ENCODE data around the gene CETN1.

Gene CETN1

DNA sequence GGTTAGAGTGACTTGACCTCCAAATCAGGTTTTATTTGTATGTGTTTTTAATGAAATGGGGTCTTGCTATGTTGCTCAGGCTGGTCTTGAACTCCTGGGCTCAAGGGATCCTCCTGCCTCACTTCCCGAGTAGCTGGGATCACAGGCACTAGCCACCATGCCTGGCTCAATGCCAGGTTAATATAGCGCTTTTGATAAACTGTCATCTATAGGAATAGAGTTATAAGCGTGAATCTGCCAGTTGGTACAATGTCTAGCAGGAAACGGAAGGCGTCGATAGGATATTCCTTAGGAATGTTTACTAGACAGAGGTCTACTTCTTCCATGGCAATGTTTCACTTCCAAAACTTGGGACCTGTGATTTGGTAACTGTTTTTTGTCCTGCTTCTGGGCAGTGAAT, 42.1 kb downstream of the CETN1 start:
- Histone ChIP-seq H3K18ac (ENCODE audit: low read length) (no peak overlapping the region), H3K27ac (replicated peaks; ENCODE audit: low read length) (no peak overlapping the region), H3K4ac (ENCODE audit: low read length) (no peak overlapping the region), H2AK5ac (ENCODE audit: low read depth, low read length) (no peak overlapping the region), H3K23ac (ENCODE audit: low read depth, low read length, poor library complexity) (no peak overlapping the region), H3K79me1 (ENCODE audit: low read depth, low read length) (no peaks in the 10 kb centered on the region), H3K9me3 (replicated peaks in 1 of 2; ENCODE audit: control insufficient read depth in 2 of 2, insufficient read depth in 1 of 2, low read depth in 1 of 2, low read length in 2 of 2) (no peaks in the 10 kb centered on the region), H4K91ac (ENCODE audit: low read depth, low read length, poor library complexity) (no peak overlapping the region), H2BK15ac (ENCODE audit: low read length) (no peak overlapping the region), H3K27me3 (ENCODE audit: control insufficient read depth in 3 of 3, insufficient read depth in 3 of 3, low read depth in 1 of 3, low read length in 3 of 3) (peaks cover 0 to 8% (median 0%) of the 10 kb centered on the region in 3 experiments), H2BK5ac (ENCODE audit: low read length) (no peak overlapping the region), H3K4me2 (ENCODE audit: insufficient read depth, low read length, poor library complexity, severe bottlenecking) (no peak overlapping the region), H2BK12ac (ENCODE audit: low read length) (no peak overlapping the region), H3K9ac (ENCODE audit: low read depth, low read length, poor library complexity) (no peak overlapping the region), H3K14ac (ENCODE audit: low read length) (no peak overlapping the region), H4K8ac (ENCODE audit: low read depth, low read length) (no peak overlapping the region), H2AFZ (ENCODE audit: low read length) (no peak overlapping the region), H3K4me1 (ENCODE audit: control insufficient read depth in 2 of 2, insufficient read depth in 1 of 2, low read depth in 1 of 2, low read length in 2 of 2) (no peaks in the 10 kb centered on the region), H3K36me3 (replicated peaks in 1 of 2; ENCODE audit: control insufficient read depth in 2 of 2, insufficient read depth in 2 of 2, low read length in 2 of 2) (no peaks in the 10 kb centered on the region), H3K4me3 (ENCODE audit: low read length in 2 of 2) (no peak overlapping the region), H2BK120ac (ENCODE audit: low read depth, low read length) (no peak overlapping the region)
- no peak for DNase-seq (ENCODE audit: low spot score)
- no CpG with 5 or more reads among the region's 6 CpGs for WGBS, 2 donors (ENCODE audit: extremely low coverage in 2 of 2, insufficient read length in 2 of 2, insufficient replicate concordance in 1 of 2)

DNA sequence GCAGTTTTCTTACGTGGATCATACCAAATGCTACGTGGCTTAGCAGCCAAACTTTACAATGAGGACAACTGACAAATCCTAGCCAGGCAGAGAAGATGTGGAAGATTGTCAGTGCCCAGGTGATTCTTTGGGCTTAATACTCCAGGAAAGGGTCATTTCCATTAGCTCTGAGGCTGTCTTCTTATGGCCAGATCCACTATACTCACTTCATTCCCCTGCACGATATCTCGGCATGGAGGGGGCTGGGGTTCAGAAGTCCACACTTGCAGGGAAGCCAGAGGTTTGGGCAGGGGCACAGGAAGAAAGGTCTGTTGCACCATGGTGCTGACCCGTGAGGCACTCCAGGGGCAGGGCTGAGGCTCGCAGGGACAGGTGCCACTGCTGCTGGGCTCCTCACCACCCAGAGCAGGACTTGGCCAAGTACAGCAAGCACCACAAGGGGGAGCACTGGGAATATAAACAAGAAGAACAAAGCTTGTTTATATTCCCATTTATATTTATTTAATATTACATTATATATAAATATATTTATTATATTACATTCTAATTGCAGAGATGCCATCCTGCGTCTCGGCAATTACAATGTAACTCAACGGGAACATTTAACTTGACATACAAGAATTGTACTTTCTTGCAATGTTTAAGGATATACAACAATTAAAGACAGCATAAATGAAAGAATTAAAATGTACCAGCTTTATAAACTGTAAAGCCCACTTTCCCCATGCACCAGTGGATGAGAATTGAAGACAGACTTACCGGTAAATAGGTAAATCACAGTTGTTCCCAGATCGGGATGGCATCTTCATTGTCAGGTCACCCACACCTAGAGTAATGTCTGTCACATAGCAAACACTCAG, 43.8 kb downstream of the CETN1 start:
- Histone ChIP-seq H3K36me3 (replicated peaks in 1 of 2; ENCODE audit: control insufficient read depth in 2 of 2, insufficient read depth in 2 of 2, low read length in 2 of 2) (no peaks in the 10 kb centered on the region), H2BK120ac (ENCODE audit: low read depth, low read length) (no peak overlapping the region), H3K9ac (ENCODE audit: low read depth, low read length, poor library complexity) (no peak overlapping the region), H2BK15ac (ENCODE audit: low read length) (no peak overlapping the region), H3K4ac (ENCODE audit: low read length) (no peak overlapping the region), H2BK12ac (ENCODE audit: low read length) (no peak overlapping the region), H2BK5ac (ENCODE audit: low read length) (no peak overlapping the region), H3K23ac (ENCODE audit: low read depth, low read length, poor library complexity) (no peak overlapping the region), H4K8ac (ENCODE audit: low read depth, low read length) (no peak overlapping the region), H3K18ac (ENCODE audit: low read length) (no peak overlapping the region), H3K27ac (replicated peaks; ENCODE audit: low read length) (no peak overlapping the region), H3K14ac (ENCODE audit: low read length) (no peak overlapping the region), H3K4me1 (ENCODE audit: control insufficient read depth in 2 of 2, insufficient read depth in 1 of 2, low read depth in 1 of 2, low read length in 2 of 2) (no peaks in the 10 kb centered on the region), H2AFZ (ENCODE audit: low read length) (peak overlapping the region; percentile 51), H3K79me1 (ENCODE audit: low read depth, low read length) (no peaks in the 10 kb centered on the region), H3K4me2 (ENCODE audit: insufficient read depth, low read length, poor library complexity, severe bottlenecking) (no peak overlapping the region), H3K27me3 (ENCODE audit: control insufficient read depth in 3 of 3, insufficient read depth in 3 of 3, low read depth in 1 of 3, low read length in 3 of 3) (peaks cover 0 to 2% (median 0%) of the 10 kb centered on the region in 3 experiments), H2AK5ac (ENCODE audit: low read depth, low read length) (no peak overlapping the region), H3K4me3 (ENCODE audit: low read length in 2 of 2) (no peak overlapping the region), H3K9me3 (replicated peaks in 1 of 2; ENCODE audit: control insufficient read depth in 2 of 2, insufficient read depth in 1 of 2, low read depth in 1 of 2, low read length in 2 of 2) (no peaks in the 10 kb centered on the region), H4K91ac (ENCODE audit: low read depth, low read length, poor library complexity) (no peak overlapping the region)
- peak; percentile 43 for DNase-seq (ENCODE audit: low spot score)
- no CpG with 5 or more reads among the region's 11 CpGs for WGBS, 2 donors (ENCODE audit: extremely low coverage in 2 of 2, insufficient read length in 2 of 2, insufficient replicate concordance in 1 of 2)

DNA sequence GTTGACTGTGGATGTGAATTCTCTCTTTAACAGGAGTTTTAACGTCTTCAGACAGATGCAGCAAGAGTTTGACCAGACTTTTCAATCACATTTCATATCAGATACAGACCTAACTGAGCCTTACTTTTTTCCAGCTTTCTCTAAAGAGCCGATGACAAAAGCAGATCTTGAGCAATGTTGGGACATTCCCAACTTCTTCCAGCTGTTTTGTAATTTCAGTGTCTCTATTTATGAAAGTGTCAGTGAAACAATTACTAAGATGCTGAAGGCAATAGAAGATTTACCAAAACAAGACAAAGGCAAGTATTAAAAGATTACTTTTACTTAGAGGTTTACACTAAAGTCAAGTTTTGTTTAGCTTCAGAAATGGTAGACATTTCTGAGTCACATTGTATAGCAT, 47.1 kb downstream of the CETN1 start:
- no peak overlapping the region for H3K23ac ChIP-seq (ENCODE audit: low read depth, low read length, poor library complexity)
- H4K8ac ChIP-seq (ENCODE audit: low read depth, low read length), result no peak overlapping the region
- H3K9ac ChIP-seq (ENCODE audit: low read depth, low read length, poor library complexity), result no peak overlapping the region
- H3K27me3 ChIP-seq (ENCODE audit: control insufficient read depth in 3 of 3, insufficient read depth in 3 of 3, low read depth in 1 of 3, low read length in 3 of 3), result no peaks in the 10 kb centered on the region
- H3K14ac ChIP-seq (ENCODE audit: low read length), result no peak overlapping the region
- no peaks in the 10 kb centered on the region for H3K9me3 ChIP-seq (replicated peaks in 1 of 2; ENCODE audit: control insufficient read depth in 2 of 2, insufficient read depth in 1 of 2, low read depth in 1 of 2, low read length in 2 of 2)
- H3K79me1 ChIP-seq (ENCODE audit: low read depth, low read length), result no peaks in the 10 kb centered on the region
- H2BK15ac ChIP-seq (ENCODE audit: low read length), result no peak overlapping the region
- no peak overlapping the region for H3K4me2 ChIP-seq (ENCODE audit: insufficient read depth, low read length, poor library complexity, severe bottlenecking)
- H2AK5ac ChIP-seq (ENCODE audit: low read depth, low read length), result no peak overlapping the region
- no peaks in the 10 kb centered on the region for H3K36me3 ChIP-seq (replicated peaks in 1 of 2; ENCODE audit: control insufficient read depth in 2 of 2, insufficient read depth in 2 of 2, low read length in 2 of 2)
- WGBS, 2 donors (ENCODE audit: extremely low coverage in 2 of 2, insufficient read length in 2 of 2, insufficient replicate concordance in 1 of 2), result no CpG with 5 or more reads among the region's 2 CpGs
- H3K4me3 ChIP-seq (ENCODE audit: low read length in 2 of 2), result no peak overlapping the region
- H2BK12ac ChIP-seq (ENCODE audit: low read length), result no peak overlapping the region
- H3K4me1 ChIP-seq (ENCODE audit: control insufficient read depth in 2 of 2, insufficient read depth in 1 of 2, low read depth in 1 of 2, low read length in 2 of 2), result no peaks in the 10 kb centered on the region
- no peak overlapping the region for H2AFZ ChIP-seq (ENCODE audit: low read length)
- no peak overlapping the region for H2BK5ac ChIP-seq (ENCODE audit: low read length)
- DNase-seq (ENCODE audit: low spot score), result no peak
- no peak overlapping the region for H2BK120ac ChIP-seq (ENCODE audit: low read depth, low read length)
- no peak overlapping the region for H3K4ac ChIP-seq (ENCODE audit: low read length)
- no peak overlapping the region for H3K18ac ChIP-seq (ENCODE audit: low read length)
- H4K91ac ChIP-seq (ENCODE audit: low read depth, low read length, poor library complexity), result no peak overlapping the region
- no peak overlapping the region for H3K27ac ChIP-seq (replicated peaks; ENCODE audit: low read length)

DNA sequence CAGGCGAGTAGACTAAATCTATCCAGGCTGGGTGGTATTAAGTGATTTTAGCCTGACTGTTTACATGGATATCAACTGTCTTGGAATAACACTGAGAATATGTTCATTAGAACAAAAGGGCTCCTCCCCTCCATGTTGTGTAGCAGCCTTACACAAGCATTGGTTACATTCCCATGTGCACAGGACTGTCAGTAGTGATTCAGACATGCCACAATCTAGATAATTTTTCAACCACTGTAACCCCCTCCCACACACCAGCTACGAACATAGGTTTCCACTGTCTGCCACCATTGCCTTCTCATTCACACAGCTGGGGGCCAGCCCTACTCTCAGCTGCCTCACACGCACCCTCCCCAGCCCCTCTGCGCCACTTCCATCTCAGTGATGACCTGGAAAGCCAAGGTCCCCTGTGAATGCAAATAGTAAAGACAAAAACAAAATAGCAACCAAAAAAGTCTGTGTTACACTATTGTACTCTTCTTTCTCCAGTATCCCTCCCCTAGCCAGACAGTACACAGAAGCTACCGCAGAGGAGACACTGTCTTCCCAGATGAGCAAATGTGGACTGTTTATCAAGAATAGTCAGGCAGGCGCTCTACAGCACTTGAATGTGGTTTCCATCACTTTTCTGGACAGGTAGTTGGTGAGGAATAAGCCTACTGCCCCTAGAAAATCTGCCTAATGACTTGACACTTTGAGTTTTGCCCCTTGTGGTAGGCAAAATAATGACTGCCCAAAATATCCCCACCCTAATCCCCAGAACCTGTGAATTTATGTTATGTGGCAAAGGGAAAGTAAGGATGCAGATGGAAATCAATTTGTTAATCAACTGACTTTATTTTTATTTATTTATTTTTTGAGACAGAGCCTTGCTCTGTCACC, 49.3 kb downstream of the CETN1 start:
- peaks cover 0 to 2% of the 10 kb centered on the region in 2 donors for H3K4me1 ChIP-seq (ENCODE audit: control insufficient read depth in 2 of 2, insufficient read depth in 1 of 2, low read depth in 1 of 2, low read length in 2 of 2)
- H3K27me3 ChIP-seq (ENCODE audit: control insufficient read depth in 3 of 3, insufficient read depth in 3 of 3, low read depth in 1 of 3, low read length in 3 of 3), result no peaks in the 10 kb centered on the region
- H3K23ac ChIP-seq (ENCODE audit: low read depth, low read length, poor library complexity), result no peak overlapping the region
- no peak for DNase-seq (ENCODE audit: low spot score)
- no peak overlapping the region for H3K4me3 ChIP-seq (ENCODE audit: low read length in 2 of 2)
- H2BK5ac ChIP-seq (ENCODE audit: low read length), result no peak overlapping the region
- no peak overlapping the region for H2BK12ac ChIP-seq (ENCODE audit: low read length)
- no peak overlapping the region for H4K8ac ChIP-seq (ENCODE audit: low read depth, low read length)
- no peak overlapping the region for H3K9ac ChIP-seq (ENCODE audit: low read depth, low read length, poor library complexity)
- H4K91ac ChIP-seq (ENCODE audit: low read depth, low read length, poor library complexity), result no peak overlapping the region
- WGBS, 2 donors (ENCODE audit: extremely low coverage in 2 of 2, insufficient read length in 2 of 2, insufficient replicate concordance in 1 of 2), result no CpG with 5 or more reads among the region's 6 CpGs
- no peak overlapping the region for H2AK5ac ChIP-seq (ENCODE audit: low read depth, low read length)
- no peak overlapping the region for H3K4ac ChIP-seq (ENCODE audit: low read length)
- no peak overlapping the region for H3K27ac ChIP-seq (replicated peaks; ENCODE audit: low read length)
- no peaks in the 10 kb centered on the region for H3K36me3 ChIP-seq (replicated peaks in 1 of 2; ENCODE audit: control insufficient read depth in 2 of 2, insufficient read depth in 2 of 2, low read length in 2 of 2)
- H3K9me3 ChIP-seq (replicated peaks in 1 of 2; ENCODE audit: control insufficient read depth in 2 of 2, insufficient read depth in 1 of 2, low read depth in 1 of 2, low read length in 2 of 2), result no peaks in the 10 kb centered on the region
- H3K79me1 ChIP-seq (ENCODE audit: low read depth, low read length), result no peaks in the 10 kb centered on the region
- no peak overlapping the region for H3K18ac ChIP-seq (ENCODE audit: low read length)
- H2AFZ ChIP-seq (ENCODE audit: low read length), result no peak overlapping the region
- no peak overlapping the region for H2BK15ac ChIP-seq (ENCODE audit: low read length)
- no peak overlapping the region for H3K4me2 ChIP-seq (ENCODE audit: insufficient read depth, low read length, poor library complexity, severe bottlenecking)
- H3K14ac ChIP-seq (ENCODE audit: low read length), result no peak overlapping the region
- no peak overlapping the region for H2BK120ac ChIP-seq (ENCODE audit: low read depth, low read length)
